Measurements from ENCODE around the gene ZNF221.

Gene ZNF221

DNA sequence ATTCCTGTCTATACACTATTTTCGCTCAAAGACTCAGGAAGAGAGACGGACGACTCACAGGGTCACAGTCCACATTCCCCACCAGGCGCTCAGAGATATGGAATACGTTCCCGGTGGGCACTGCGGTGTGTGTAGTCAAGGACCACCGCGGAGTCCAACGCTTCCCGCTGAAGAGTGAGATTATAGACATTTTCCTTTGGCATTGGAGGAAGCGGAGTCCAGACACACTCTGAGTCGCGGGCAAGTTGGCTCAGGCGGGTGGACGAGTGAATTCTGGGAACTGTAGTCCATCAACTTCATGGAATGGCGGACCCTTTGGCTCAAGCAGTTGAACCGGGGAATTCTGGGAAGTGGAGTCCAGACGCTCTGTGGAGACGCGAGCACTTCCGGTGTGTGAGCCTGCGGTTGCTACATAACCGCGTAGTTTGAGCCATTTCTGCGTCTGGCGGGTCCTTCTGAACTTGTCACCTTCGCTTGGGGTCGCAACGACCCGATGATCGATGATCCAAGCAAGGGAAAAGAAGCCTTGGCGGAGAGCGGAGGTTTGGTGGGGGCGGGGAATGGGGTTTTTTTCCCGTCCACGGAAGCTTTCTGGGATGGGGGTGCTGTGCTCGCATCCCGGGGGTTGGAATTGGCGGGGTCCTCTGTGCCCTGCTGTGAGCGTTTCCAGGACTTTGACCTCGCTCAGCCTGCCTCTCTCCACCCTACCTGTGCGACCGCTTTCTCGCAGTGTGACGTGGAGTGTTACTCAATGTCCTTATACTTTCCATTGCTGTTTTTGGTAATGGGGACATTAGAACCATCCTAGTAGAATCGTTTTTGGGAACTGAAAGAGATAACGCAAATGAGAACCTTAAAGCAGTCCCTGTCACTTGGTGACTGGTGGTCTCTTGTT is 51.8 kb downstream of the ZNF221 start, which contains the start of gene ZNF230:
Gene ZNF230 (plus strand): TSS at position 392 of the 895 bp plus-strand sequence. CDS start 4,122 bp downstream, outside the sequence.
- H3K9me3 Mint-ChIP-seq = peaks cover 47 to 50% of the 10 kb centered on the region in 2 donors
- H3K4me3 Mint-ChIP-seq = peak within 1 kb of the TSS; percentile 97 to 98
- H3K27ac Mint-ChIP-seq = peak within 1 kb of the TSS; percentile 95
- H3K27me3 Mint-ChIP-seq = no peaks in the 10 kb centered on the region
- peak; percentile 74 to 86 for DNase-seq
- ATAC-seq = peak; percentile 95
- peaks cover 17% of the 10 kb centered on the region for H3K4me1 Mint-ChIP-seq

- ATAC-seq (peak; percentile 73), DNase-seq (peak; percentile 17 to 19)
- H3K27ac Mint-ChIP-seq = peak overlapping the region; percentile 69 to 95
- no peaks in the 10 kb centered on the region for H3K27me3 Mint-ChIP-seq
- H3K9me3 Mint-ChIP-seq = peaks cover 47 to 49% of the 10 kb centered on the region in 2 donors
- H3K4me3 Mint-ChIP-seq = peak overlapping the region; percentile 97 to 98
- H3K4me1 Mint-ChIP-seq = peaks cover 17% of the 10 kb centered on the region
Measured at GRCh38 chr19:44003461-44004009, 52.5 kb downstream of the ZNF221 start.

GRCh38 chr19:44005973-44006372 is 54.9 kb downstream of the ZNF221 start:
- H3K9me3 Mint-ChIP-seq = peaks cover 55 to 62% of the 10 kb centered on the region in 2 donors
- H3K27me3 Mint-ChIP-seq = no peaks in the 10 kb centered on the region
- DNase-seq (no peak), ATAC-seq (no peak)
- no peak overlapping the region for H3K4me3 Mint-ChIP-seq
- no peak overlapping the region for H3K27ac Mint-ChIP-seq
- peaks cover 17% of the 10 kb centered on the region for H3K4me1 Mint-ChIP-seq

GRCh38 chr19:44007473-44007872 is 56.4 kb downstream of the ZNF221 start:
- peaks cover 9% of the 10 kb centered on the region for H3K4me1 Mint-ChIP-seq
- no peaks in the 10 kb centered on the region for H3K27me3 Mint-ChIP-seq
- no peak for ATAC-seq
- H3K4me3 Mint-ChIP-seq = no peak overlapping the region
- H3K9me3 Mint-ChIP-seq = peaks cover 57 to 68% of the 10 kb centered on the region in 2 donors
- DNase-seq = no peak
- H3K27ac Mint-ChIP-seq = peak overlapping the region in 1 of 2 donors; percentile 30

DNA sequence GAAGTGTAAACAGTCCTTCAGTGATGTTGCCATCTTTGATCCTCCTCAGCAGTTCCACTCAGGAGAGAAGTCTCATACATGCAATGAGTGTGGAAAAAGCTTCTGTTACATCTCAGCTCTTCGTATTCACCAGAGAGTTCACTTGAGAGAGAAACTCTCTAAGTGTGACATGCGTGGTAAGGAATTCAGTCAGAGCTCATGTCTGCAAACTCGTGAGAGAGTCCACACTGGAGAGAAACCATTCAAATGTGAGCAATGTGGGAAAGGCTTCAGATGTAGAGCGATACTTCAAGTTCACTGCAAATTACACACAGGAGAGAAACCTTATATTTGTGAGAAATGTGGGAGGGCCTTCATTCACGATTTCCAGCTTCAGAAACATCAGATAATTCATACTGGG is 59.4 kb downstream of the ZNF221 start:
- no peak for DNase-seq
- Mint-ChIP-seq H3K27ac (no peak overlapping the region), H3K4me1 (no peaks in the 10 kb centered on the region), H3K4me3 (no peak overlapping the region), H3K9me3 (peaks cover 81 to 87% of the 10 kb centered on the region in 2 donors), H3K27me3 (no peaks in the 10 kb centered on the region)
- ATAC-seq = no peak
